ENCODE measurements around the gene GRID1. TPM values are rescaled to one million over a fixed set of nuclear protein-coding genes. Genes with fewer than 3 reads are reported as not detected.

GRID1 gene
- total RNA-seq, 4 donors from 2014 or later = 0.35 to 10.7 (median 1.3) TPM

- H3K36me3 ChIP-seq = no peaks in the 10 kb centered on the region
- H3K27ac ChIP-seq = no peak overlapping the region
- TF ChIP-seq, protein P1, sequence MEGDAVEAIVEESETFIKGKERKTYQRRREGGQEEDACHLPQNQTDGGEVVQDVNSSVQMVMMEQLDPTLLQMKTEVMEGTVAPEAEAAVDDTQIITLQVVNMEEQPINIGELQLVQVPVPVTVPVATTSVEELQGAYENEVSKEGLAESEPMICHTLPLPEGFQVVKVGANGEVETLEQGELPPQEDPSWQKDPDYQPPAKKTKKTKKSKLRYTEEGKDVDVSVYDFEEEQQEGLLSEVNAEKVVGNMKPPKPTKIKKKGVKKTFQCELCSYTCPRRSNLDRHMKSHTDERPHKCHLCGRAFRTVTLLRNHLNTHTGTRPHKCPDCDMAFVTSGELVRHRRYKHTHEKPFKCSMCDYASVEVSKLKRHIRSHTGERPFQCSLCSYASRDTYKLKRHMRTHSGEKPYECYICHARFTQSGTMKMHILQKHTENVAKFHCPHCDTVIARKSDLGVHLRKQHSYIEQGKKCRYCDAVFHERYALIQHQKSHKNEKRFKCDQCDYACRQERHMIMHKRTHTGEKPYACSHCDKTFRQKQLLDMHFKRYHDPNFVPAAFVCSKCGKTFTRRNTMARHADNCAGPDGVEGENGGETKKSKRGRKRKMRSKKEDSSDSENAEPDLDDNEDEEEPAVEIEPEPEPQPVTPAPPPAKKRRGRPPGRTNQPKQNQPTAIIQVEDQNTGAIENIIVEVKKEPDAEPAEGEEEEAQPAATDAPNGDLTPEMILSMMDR (IDR thresholded peaks at IDR 0.05) = no peak
- no peak for TF ChIP-seq POLR2A (IDR thresholded peaks at IDR 0.05)
- H3K4me3 ChIP-seq = no peak overlapping the region
- DNase-seq = peak in 1 of 3 donors; percentile 36
- no peaks in the 10 kb centered on the region for H3K4me1 ChIP-seq
- H3K9me3 ChIP-seq = no peaks in the 10 kb centered on the region
- H3K27me3 ChIP-seq = no peaks in the 10 kb centered on the region
Observed at GRCh38 chr10:86256690-86257315, 109.8 kb downstream of the GRID1 start.

- no peak for TF ChIP-seq POLR2A (IDR thresholded peaks at IDR 0.05)
- TF ChIP-seq, protein P1 (IDR thresholded peaks at IDR 0.05) = no peak
- Histone ChIP-seq H3K4me1 (no peaks in the 10 kb centered on the region), H3K36me3 (no peaks in the 10 kb centered on the region), H3K27me3 (no peaks in the 10 kb centered on the region), H3K27ac (no peak overlapping the region), H3K4me3 (no peak overlapping the region), H3K9me3 (peaks cover 0 to 3% (median 0%) of the 10 kb centered on the region in 4 donors)
- DNase-seq = peak in 2 of 3 donors; percentile 31 to 41
Observed at GRCh38 chr10:86255405-86256251, 111.0 kb downstream of the GRID1 start.

- Histone ChIP-seq H3K27me3 (no peaks in the 10 kb centered on the region), H3K9me3 (peaks cover 0 to 8% (median 0%) of the 10 kb centered on the region in 4 donors), H3K4me1 (no peaks in the 10 kb centered on the region), H3K36me3 (no peaks in the 10 kb centered on the region), H3K4me3 (no peak overlapping the region), H3K27ac (no peak overlapping the region)
- peak in 2 of 3 donors; percentile 40 to 45 for DNase-seq
- no peak for TF ChIP-seq POLR2A (IDR thresholded peaks at IDR 0.05)
- TF ChIP-seq, protein P1 (IDR thresholded peaks at IDR 0.05) = no peak
Observed at GRCh38 chr10:86254526-86255174, 111.9 kb downstream of the GRID1 start.

- H3K27me3 ChIP-seq = no peaks in the 10 kb centered on the region
- H3K27ac ChIP-seq = no peak overlapping the region
- no peaks in the 10 kb centered on the region for H3K36me3 ChIP-seq
- peaks cover 0 to 8% (median 0%) of the 10 kb centered on the region in 4 donors for H3K9me3 ChIP-seq
- no peak for TF ChIP-seq POLR2A (IDR thresholded peaks at IDR 0.05)
- TF ChIP-seq, protein P1 (IDR thresholded peaks at IDR 0.05) = no peak
- no peak overlapping the region for H3K4me3 ChIP-seq
- no peak for DNase-seq
- H3K4me1 ChIP-seq = no peaks in the 10 kb centered on the region
Observed at GRCh38 chr10:86254081-86254480, 112.5 kb downstream of the GRID1 start.

DNA sequence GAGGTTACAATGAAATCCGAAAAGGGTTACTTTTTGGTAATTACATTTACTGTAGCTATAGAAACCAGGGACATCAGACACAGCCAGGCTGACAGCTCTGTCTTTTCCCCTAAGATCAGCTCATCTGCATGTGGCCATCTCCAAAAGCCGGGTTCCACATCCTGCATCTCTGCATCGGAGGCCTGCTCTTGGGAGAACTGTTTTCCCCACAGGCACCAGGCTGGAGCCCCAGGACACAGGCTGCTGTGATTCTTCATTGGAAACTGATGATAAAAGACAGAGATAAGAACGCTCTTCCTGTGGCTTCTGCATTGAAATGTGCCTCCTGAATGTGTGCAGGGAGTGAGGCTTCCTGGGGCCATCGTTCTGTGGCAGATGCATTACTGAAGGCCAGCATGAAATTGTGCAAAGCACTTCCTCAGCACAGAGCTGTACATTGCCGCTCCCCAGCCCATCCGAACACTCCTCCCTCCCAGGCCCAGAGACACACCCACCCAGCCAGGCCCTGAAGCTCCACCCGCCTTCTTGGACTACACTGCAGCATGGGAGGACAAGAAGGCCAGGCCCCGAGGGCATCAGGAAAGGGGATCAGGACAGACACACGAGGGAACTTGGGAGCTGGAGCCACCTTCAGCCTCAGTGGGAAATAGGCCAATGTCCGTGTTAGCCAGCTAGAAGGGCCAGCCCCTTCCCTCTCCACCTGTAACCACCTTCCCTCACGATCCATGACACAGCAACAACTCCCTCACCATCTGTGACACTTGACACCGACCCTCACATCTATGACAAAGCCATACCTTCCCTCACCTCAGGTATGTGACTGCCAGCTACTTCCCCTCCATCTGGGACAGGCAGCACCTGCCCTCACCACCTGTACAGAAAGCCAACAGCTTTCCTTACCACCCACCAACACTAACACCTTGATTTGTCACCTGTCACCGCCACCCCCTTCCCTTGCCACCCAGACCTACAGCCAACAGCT, 113.2 kb downstream of the GRID1 start:
- Histone ChIP-seq H3K4me3 (no peak overlapping the region), H3K9me3 (peaks cover 0 to 8% (median 0%) of the 10 kb centered on the region in 4 donors), H3K36me3 (no peaks in the 10 kb centered on the region), H3K27ac (no peak overlapping the region), H3K27me3 (no peaks in the 10 kb centered on the region), H3K4me1 (no peaks in the 10 kb centered on the region)
- TF ChIP-seq, protein P1 (IDR thresholded peaks at IDR 0.05) = no peak
- no peak for TF ChIP-seq POLR2A (IDR thresholded peaks at IDR 0.05)
- peak in 2 of 3 donors; percentile 34 to 40 for DNase-seq

All from Peyer's patch (tissue), 4 donors.